GM23338 (cell line): ENCODE data around the gene TM9SF2. TPM values are rescaled to one million over a fixed set of nuclear protein-coding genes. Genes with fewer than 3 reads are reported as not detected.

Experiments
- ATAC-seq: fragments of 200-7000 bp; cut with Tn5 transposase; 3 replicates; pipeline ENCODE4 v1.9.1; 2020
- DNase-seq: peaks from one replicate; pipeline ENCODE4 v3.0.0-alpha.2; 2015; ENCODE audit warnings: low spot score
- H2AFZ ChIP-seq: fragments of 200-600 bp; sonication (generic); 2 replicates; pipeline ENCODE4 v1.8.0; 2016; ENCODE audit warnings: antibody characterized with exemption, mild to moderate bottlenecking, moderate library complexity
- H3F3A ChIP-seq: fragments of 200-600 bp; sonication (generic); replicated peaks from 2 replicates; pipeline ENCODE4 v1.8.0; 2017; ENCODE audit warnings: antibody characterized with exemption, mixed run types, low read depth
- H3K27ac ChIP-seq: fragments of 200-600 bp; sonication (generic); 2 replicates; pipeline ENCODE4 v1.6.1; 2016; ENCODE audit warnings: low read depth
- H3K27me3 ChIP-seq: fragments of 200-600 bp; sonication (generic); 2 replicates; pipeline ENCODE4 v1.8.0; 2016; ENCODE audit warnings: mild to moderate bottlenecking, mixed run types, moderate library complexity; ENCODE audit not compliant: insufficient read depth
- H3K36me3 ChIP-seq: fragments of 200-600 bp; sonication (generic); 2 replicates; pipeline ENCODE4 v1.8.0; 2016; ENCODE audit warnings: mild to moderate bottlenecking; ENCODE audit not compliant: insufficient read depth
- H3K4me1 ChIP-seq: fragments of 200-600 bp; sonication (generic); 2 replicates; pipeline ENCODE4 v1.8.0; 2016; ENCODE audit warnings: mild to moderate bottlenecking, moderate library complexity; ENCODE audit not compliant: insufficient read depth
- H3K4me2 ChIP-seq: fragments of 200-600 bp; sonication (generic); 2 replicates; pipeline ENCODE4 v1.7.1; 2017; ENCODE audit warnings: mixed run types
- H3K4me3 ChIP-seq: fragments of 200-600 bp; sonication (generic); 2 replicates; pipeline ENCODE4 v1.6.1; 2016; ENCODE audit warnings: mixed run types
- H3K79me2 ChIP-seq: fragments of 200-600 bp; sonication (generic); replicated peaks from 2 replicates; pipeline ENCODE4 v1.8.0; 2017; ENCODE audit warnings: mild to moderate bottlenecking; ENCODE audit not compliant: insufficient read depth
- H3K9me2 ChIP-seq: fragments of 200-600 bp; sonication (generic); 2 replicates; pipeline ENCODE4 v1.8.0; 2017; ENCODE audit not compliant: insufficient read depth
- H4K20me1 ChIP-seq: fragments of 200-600 bp; sonication (generic); replicated peaks from 2 replicates; pipeline ENCODE4 v1.8.0; 2017; ENCODE audit warnings: mild to moderate bottlenecking; ENCODE audit not compliant: insufficient read depth
- H3K27ac Mint-ChIP-seq: 2 replicates; pipeline ENCODE4 v1.8.0; 2020; ENCODE audit warnings: inconsistent platforms, mild to moderate bottlenecking, moderate library complexity, mixed read lengths
- H3K27me3 Mint-ChIP-seq: 3 replicates; pipeline ENCODE4 v1.8.0; 2022; ENCODE audit warnings: low read depth, mild to moderate bottlenecking, moderate library complexity, mixed read lengths, inconsistent platforms; ENCODE audit not compliant: insufficient read depth, poor library complexity
- H3K36me3 Mint-ChIP-seq: 3 replicates; pipeline ENCODE4 v1.8.0; 2021; ENCODE audit warnings: low read depth, mild to moderate bottlenecking, inconsistent platforms, moderate library complexity, mixed read lengths
- H3K4me1 Mint-ChIP-seq: 3 replicates; pipeline ENCODE4 v1.8.0; 2020; ENCODE audit warnings: mild to moderate bottlenecking, inconsistent platforms, mixed read lengths
- H3K4me3 Mint-ChIP-seq: 3 replicates; pipeline ENCODE4 v1.8.0; 2021; ENCODE audit warnings: moderate library complexity, mild to moderate bottlenecking, inconsistent platforms, mixed read lengths
- H3K9me3 Mint-ChIP-seq: 3 replicates; pipeline ENCODE4 v1.8.0; 2020; ENCODE audit warnings: moderate library complexity, mild to moderate bottlenecking, inconsistent platforms, mixed read lengths
- CREB1 ChIP-seq: fragments of 250-450 bp; sonication (Bioruptor Pico); IDR thresholded peaks from 2 replicates; pipeline ENCODE4 v1.5.0; 2020; ENCODE audit warnings: low read depth, mild to moderate bottlenecking, moderate library complexity
- CTCF ChIP-seq, 2 experiments: fragments of 200-600 bp in 1 of 2; sonication (generic) in 1 of 2; conservative IDR thresholded peaks; 2 replicates each; pipeline versions ENCODE4 v1.5.1 to v1.6.1; 2016 to 2017; ENCODE audit warnings: antibody characterized with exemption in 2 of 2, low read depth in 2 of 2, mild to moderate bottlenecking in 2 of 2, moderate library complexity in 1 of 2
- ETS1 ChIP-seq: IDR thresholded peaks from 2 replicates; pipeline ENCODE4 v1.6.1; 2016; ENCODE audit warnings: antibody characterized with exemption
- EZH2 ChIP-seq: fragments of 200-600 bp; sonication (generic); IDR thresholded peaks from one replicate; pipeline ENCODE4 v1.8.0; 2017; ENCODE audit warnings: antibody characterized with exemption, mild to moderate bottlenecking, low read depth; ENCODE audit not compliant: unreplicated experiment
- EZH2phosphoT487 ChIP-seq: fragments of 200-600 bp; sonication (generic); IDR thresholded peaks from one replicate; pipeline ENCODE4 v1.8.1; 2018; ENCODE audit warnings: antibody characterized with exemption; ENCODE audit not compliant: unreplicated experiment
- JUNB ChIP-seq: IDR thresholded peaks from one replicate; pipeline ENCODE4 v1.6.1; 2016; ENCODE audit warnings: antibody characterized with exemption; ENCODE audit not compliant: unreplicated experiment
- NANOG ChIP-seq: IDR thresholded peaks from 2 replicates; pipeline ENCODE4 v1.6.1; 2016; ENCODE audit warnings: antibody characterized with exemption, borderline replicate concordance
- POLR2AphosphoS5 ChIP-seq: IDR thresholded peaks from 2 replicates; pipeline ENCODE4 v1.6.1; 2016; ENCODE audit warnings: antibody characterized with exemption, low read depth
- REST ChIP-seq: IDR thresholded peaks from one replicate; pipeline ENCODE4 v1.6.1; 2018; ENCODE audit warnings: antibody characterized with exemption; ENCODE audit not compliant: unreplicated experiment
- STAT1 ChIP-seq: IDR thresholded peaks from one replicate; pipeline ENCODE4 v1.6.1; 2016; ENCODE audit warnings: antibody characterized with exemption; ENCODE audit not compliant: unreplicated experiment
- ZNF114 ChIP-seq: fragments of 250-450 bp; sonication (Bioruptor Pico); IDR thresholded peaks from 2 replicates; pipeline ENCODE4 v1.5.0; 2020; ENCODE audit warnings: mild to moderate bottlenecking, moderate library complexity
- ZNF331 ChIP-seq: fragments of 250-450 bp; sonication (Bioruptor Pico); IDR thresholded peaks from 2 replicates; pipeline ENCODE4 v1.5.0; 2020; ENCODE audit warnings: low read depth, mild to moderate bottlenecking, moderate library complexity
- ZNF462 ChIP-seq: fragments of 250-450 bp; sonication (Bioruptor Pico); IDR thresholded peaks from 2 replicates; pipeline ENCODE4 v1.5.0; 2020; ENCODE audit warnings: mild to moderate bottlenecking, moderate library complexity
- polyA plus RNA-seq: library from polyadenylated mRNA; unstranded; fragments of >200 nt; fragmentation: Nextera tagmentation; extraction: Ambion mirVana; gene quantifications from 2 replicates; pipeline ENCODE4 v1.2.1, GENCODE V29; 2016
- total RNA-seq: library from RNA; depleted of rRNA; stranded (reverse); fragments of >200 nt; shearing (Covaris generic); gene quantifications from 2 replicates; pipeline ENCODE4 v1.2.3, GENCODE V29; 2014

Gene TM9SF2
- total and polyA plus RNA-seq, 2 experiments from 2014 or later = 50.5 to 115 TPM

- Histone ChIP-seq H3K27me3 (no peaks in the 10 kb centered on the region), H3K4me3 (no peak overlapping the region), H3K4me1 (no peaks in the 10 kb centered on the region; the same call in 1 of the 2 replicates), H3K4me2 (no peak overlapping the region), H3K79me2 (no peaks in the 10 kb centered on the region), H3K27ac (no peak overlapping the region), H2AFZ (peak overlapping the region; percentile 59; the same call in 1 of the 2 replicates), H3F3A (no peaks in the 10 kb centered on the region), H4K20me1 (no peaks in the 10 kb centered on the region), H3K36me3 (no peaks in the 10 kb centered on the region), H3K9me2 (no peaks in the 10 kb centered on the region)
- DNase-seq (no peak), ATAC-seq (no peak)
- TF ChIP-seq JUNB (no peak), EZH2phosphoT487 (no peak), ZNF114 (CRISPR knock-in tag) (no peak), ZNF331 (no peak), ZNF462 (no peak), CREB1 (CRISPR knock-in tag) (no peak), CTCF (conservative IDR thresholded peaks at IDR 0.05; ENCODE audit: low read depth in 2 of 2) (no peak), NANOG (no peak), STAT1 (no peak), POLR2AphosphoS5 (no peak), ETS1 (no peak), REST (no peak), EZH2 (no peak)
- Mint-ChIP-seq H3K36me3 (no peaks in the 10 kb centered on the region), H3K4me1 (peaks cover 15% of the 10 kb centered on the region), H3K27me3 (peaks cover 6% of the 10 kb centered on the region), H3K9me3 (no peaks in the 10 kb centered on the region), H3K4me3 (no peak overlapping the region), H3K27ac (no peak overlapping the region)
These were observed 31.2 kb upstream of the TM9SF2 start for GRCh38 chr13:99470027-99470426.
